Esophagus muscularis mucosa (tissue), 4 donors: ENCODE results near the gene KRT15. TPM values are rescaled to one million over a fixed set of nuclear protein-coding genes. Genes with fewer than 3 reads are reported as not detected.

ENCODE experiments used
- DNase-seq: peaks from one replicate; pipeline ENCODE4 v3.0.0-alpha.2; 2017; ENCODE audit errors: extremely low spot score
- H3K27ac ChIP-seq, 4 donors: fragments of 200-600 bp; sonication (generic); replicated peaks in 1 of 4; 1 replicate in 3 of 4; 2 replicates in 1 of 4; pipeline ENCODE4 v1.5.1; 2016 to 2019; ENCODE audit warnings: mild to moderate bottlenecking in 1 of 4
- H3K27me3 ChIP-seq, 4 donors: fragments of 200-600 bp; sonication (generic); one replicate each; pipeline versions ENCODE4 v1.5.1 to v1.6.0; 2016 to 2019
- H3K36me3 ChIP-seq, 4 donors: fragments of 200-600 bp; sonication (generic); one replicate each; pipeline ENCODE4 v1.5.1; 2016 to 2019
- H3K4me1 ChIP-seq, 4 donors: fragments of 200-600 bp; sonication (generic); one replicate each; pipeline ENCODE4 v1.5.1; 2016 to 2019
- H3K4me3 ChIP-seq, 4 donors: fragments of 200-600 bp; sonication (generic); 1 replicate in 2 of 4; 2 replicates in 2 of 4; pipeline ENCODE4 v1.5.1; 2016 to 2019; ENCODE audit warnings: mild to moderate bottlenecking in 4 of 4, moderate library complexity in 1 of 4
- H3K9me3 ChIP-seq, 4 donors: fragments of 200-600 bp; sonication (generic); 1 replicate in 3 of 4; 2 replicates in 1 of 4; pipeline ENCODE4 v1.5.1; 2016 to 2019
- CTCF ChIP-seq, 3 experiments: fragments of 200-600 bp in 2 of 3; fragments of 450-650 bp in 1 of 3; sonication (generic) in 2 of 3; IDR thresholded peaks; one replicate each; pipeline ENCODE4 v1.5.1; 2017 to 2019; ENCODE audit warnings: antibody characterized with exemption in 3 of 3, mild to moderate bottlenecking in 2 of 3, moderate library complexity in 1 of 3
- EP300 ChIP-seq: sonication (generic); formaldehyde crosslinking; IDR thresholded peaks from one replicate; pipeline ENCODE4 v1.6.1; 2017; ENCODE audit warnings: antibody characterized with exemption
- POLR2A ChIP-seq: fragments of 450-650 bp; IDR thresholded peaks from one replicate; pipeline ENCODE4 v1.6.1; 2017; ENCODE audit warnings: antibody characterized with exemption, moderate library complexity, mild to moderate bottlenecking, low read depth
- POLR2AphosphoS5 ChIP-seq, 2 donors: sonication (generic); formaldehyde crosslinking; IDR thresholded peaks; one replicate each; pipeline ENCODE4 v1.6.1; 2017; ENCODE audit warnings: antibody characterized with exemption in 2 of 2
- WGBS: methylation state at CpG from one replicate; pipeline ENCODE4 v1.1.5; 2018; 5-methylcytosine and 5-hydroxymethylcytosine counted together
- intact Hi-C: fragments of 100-400 bp; cut with DNase I; formaldehyde crosslinking; loops from one replicate; pipeline ENCODE4 v1.15.1; 2023
- total RNA-seq, 4 donors: library from RNA; depleted of rRNA; stranded (reverse); fragments of >200 nt; gene quantifications; one replicate each; pipeline versions ENCODE4 v1.1.0 to v1.2.1, GENCODE V29; 2016

KRT15 gene
- total RNA-seq, 4 donors from 2014 or later, result 3.3 TPM; not detected in 3

GRCh38 chr17:41513168-41513547, 5.5 kb downstream of the KRT15 start:
- Histone ChIP-seq H3K9me3 (no peaks in the 10 kb centered on the region), H3K36me3 (no peaks in the 10 kb centered on the region), H3K27me3 (peaks cover 0 to 11% (median 0%) of the 10 kb centered on the region in 4 donors), H3K4me3 (no peak overlapping the region), H3K4me1 (no peaks in the 10 kb centered on the region), H3K27ac (no peak overlapping the region)
- no peak for DNase-seq
- 69% methylated on average over 5 of the region's 5 CpGs for WGBS
- intact Hi-C loops, result no loop called here
- TF ChIP-seq EP300 (no peak), POLR2AphosphoS5 (IDR thresholded peaks at IDR 0.05) (no peak), CTCF (IDR thresholded peaks at IDR 0.05) (no peak), POLR2A (no peak)

- no peak for DNase-seq
- H3K4me3 ChIP-seq, result no peak overlapping the region
- H3K4me1 ChIP-seq, result no peaks in the 10 kb centered on the region
- H3K27me3 ChIP-seq, result peaks cover 0 to 11% (median 0%) of the 10 kb centered on the region in 4 donors
- intact Hi-C loops, result no loop called here
- no peaks in the 10 kb centered on the region for H3K36me3 ChIP-seq
- no peak overlapping the region for H3K27ac ChIP-seq
- no peaks in the 10 kb centered on the region for H3K9me3 ChIP-seq
- TF ChIP-seq POLR2AphosphoS5 (IDR thresholded peaks at IDR 0.05) (no peak), EP300 (no peak), CTCF (IDR thresholded peaks at IDR 0.05) (no peak), POLR2A (no peak)
- 67% methylated on average over 7 of the region's 7 CpGs for WGBS
These were observed 6.0 kb downstream of the KRT15 start for GRCh38 chr17:41512546-41513167.

- no peak overlapping the region for H3K27ac ChIP-seq
- DNase-seq, result no peak
- H3K27me3 ChIP-seq, result peaks cover 0 to 9% (median 0%) of the 10 kb centered on the region in 4 donors
- TF ChIP-seq POLR2AphosphoS5 (IDR thresholded peaks at IDR 0.05), result no peak
- no peak for TF ChIP-seq CTCF (IDR thresholded peaks at IDR 0.05)
- TF ChIP-seq EP300, result no peak
- no peak for TF ChIP-seq POLR2A
- WGBS, result 87% methylated on average over 10 of the region's 10 CpGs
- H3K4me1 ChIP-seq, result no peaks in the 10 kb centered on the region
- intact Hi-C loops, result no loop called here
- no peak overlapping the region for H3K4me3 ChIP-seq
- H3K9me3 ChIP-seq, result no peaks in the 10 kb centered on the region
- H3K36me3 ChIP-seq, result no peaks in the 10 kb centered on the region
These were observed 7.0 kb downstream of the KRT15 start for GRCh38 chr17:41511716-41512115.

- Histone ChIP-seq H3K4me1 (no peaks in the 10 kb centered on the region), H3K4me3 (no peak overlapping the region), H3K9me3 (no peaks in the 10 kb centered on the region), H3K27ac (no peak overlapping the region), H3K36me3 (no peaks in the 10 kb centered on the region), H3K27me3 (peaks cover 0 to 4% (median 0%) of the 10 kb centered on the region in 4 donors)
- intact Hi-C loops, result no loop called here
- 80% methylated on average over 1 of the region's 4 CpGs for WGBS
- TF ChIP-seq POLR2AphosphoS5 (IDR thresholded peaks at IDR 0.05) (no peak), POLR2A (no peak), CTCF (IDR thresholded peaks at IDR 0.05) (no peak), EP300 (no peak)
- no peak for DNase-seq
These were observed 7.6 kb downstream of the KRT15 start for GRCh38 chr17:41511116-41511515.
